MM.1S (cell line): ENCODE data around the gene TTL.

Experiments
- EZH2phosphoT487 ChIP-seq: fragments of 300-600 bp; sonication (generic); IDR thresholded peaks from 2 replicates; pipeline ENCODE4 v1.6.1; 2018; ENCODE audit warnings: antibody characterized with exemption, low read length
- TF ChIP-seq, protein P1 (sequence below): fragments of 300-600 bp; sonication (generic); IDR thresholded peaks from 2 replicates; pipeline ENCODE4 v1.5.1; 2016; ENCODE audit warnings: antibody characterized with exemption, low read length, mixed read lengths

DNA sequence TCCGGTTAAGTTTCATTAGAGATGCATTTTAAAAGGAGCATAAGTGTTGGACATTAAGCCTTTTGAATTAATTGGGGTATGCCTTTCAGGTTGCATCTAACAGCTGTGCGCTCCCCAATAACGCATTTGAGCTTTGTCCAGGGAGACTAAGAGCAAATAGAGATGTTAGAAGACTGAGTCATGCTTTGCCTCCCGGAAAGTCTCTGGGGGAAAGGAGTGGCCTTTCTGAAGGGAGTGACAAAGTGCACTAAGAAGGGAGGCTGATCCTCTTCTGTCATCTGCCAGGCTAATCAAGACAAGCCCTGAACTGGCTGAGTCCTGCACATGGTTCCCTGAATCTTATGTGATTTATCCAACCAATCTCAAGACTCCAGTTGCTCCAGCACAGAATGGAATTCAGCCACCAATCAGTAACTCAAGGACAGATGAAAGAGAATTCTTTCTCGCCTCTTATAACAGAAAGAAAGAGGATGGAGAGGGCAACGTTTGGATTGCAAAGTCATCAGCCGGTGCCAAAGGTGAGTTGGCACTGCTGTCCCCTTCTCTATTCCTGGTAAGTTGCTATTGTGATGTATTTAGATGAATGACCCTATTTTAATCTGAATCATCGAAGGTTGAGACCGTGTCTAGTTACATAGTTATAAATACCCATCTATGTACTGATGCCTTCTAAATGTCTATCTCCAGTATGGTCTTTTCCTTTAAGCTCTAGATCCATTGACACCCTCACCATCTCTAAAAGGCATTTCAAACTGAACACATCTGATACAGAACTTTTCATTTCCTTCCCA is 12.1 kb downstream of the TTL start:
- no peak for TF ChIP-seq EZH2phosphoT487
- TF ChIP-seq, protein P1, sequence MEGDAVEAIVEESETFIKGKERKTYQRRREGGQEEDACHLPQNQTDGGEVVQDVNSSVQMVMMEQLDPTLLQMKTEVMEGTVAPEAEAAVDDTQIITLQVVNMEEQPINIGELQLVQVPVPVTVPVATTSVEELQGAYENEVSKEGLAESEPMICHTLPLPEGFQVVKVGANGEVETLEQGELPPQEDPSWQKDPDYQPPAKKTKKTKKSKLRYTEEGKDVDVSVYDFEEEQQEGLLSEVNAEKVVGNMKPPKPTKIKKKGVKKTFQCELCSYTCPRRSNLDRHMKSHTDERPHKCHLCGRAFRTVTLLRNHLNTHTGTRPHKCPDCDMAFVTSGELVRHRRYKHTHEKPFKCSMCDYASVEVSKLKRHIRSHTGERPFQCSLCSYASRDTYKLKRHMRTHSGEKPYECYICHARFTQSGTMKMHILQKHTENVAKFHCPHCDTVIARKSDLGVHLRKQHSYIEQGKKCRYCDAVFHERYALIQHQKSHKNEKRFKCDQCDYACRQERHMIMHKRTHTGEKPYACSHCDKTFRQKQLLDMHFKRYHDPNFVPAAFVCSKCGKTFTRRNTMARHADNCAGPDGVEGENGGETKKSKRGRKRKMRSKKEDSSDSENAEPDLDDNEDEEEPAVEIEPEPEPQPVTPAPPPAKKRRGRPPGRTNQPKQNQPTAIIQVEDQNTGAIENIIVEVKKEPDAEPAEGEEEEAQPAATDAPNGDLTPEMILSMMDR, result no peak
